Measurements from ENCODE around the gene PPP2R5C.

PPP2R5C gene

GRCh38 chr14:101813833-101814232 is 52.3 kb downstream of the PPP2R5C start:
- Histone ChIP-seq H3K27me3 (no peaks in the 10 kb centered on the region), H3K4me3 (no peak overlapping the region), H3K9me3 (no peaks in the 10 kb centered on the region), H3K36me3 (peaks cover 0 to 1% (median under 1%) of the 10 kb centered on the region in 3 donors), H3K27ac (no peak overlapping the region), H3K4me1 (peaks cover 0 to 38% (median 24%) of the 10 kb centered on the region in 4 donors)
- no peak for TF ChIP-seq CTCF (IDR thresholded peaks at IDR 0.05)
- no peak for DNase-seq
- intact Hi-C loops (cut with DNase I; ENCODE audit: low total_unique reads) = no loop called here

- Histone ChIP-seq H3K27me3 (no peaks in the 10 kb centered on the region), H3K4me1 (peaks cover 0 to 35% (median 23%) of the 10 kb centered on the region in 4 donors), H3K27ac (no peak overlapping the region), H3K9me3 (no peaks in the 10 kb centered on the region), H3K36me3 (peaks cover 0 to 12% (median 10%) of the 10 kb centered on the region in 3 donors), H3K4me3 (no peak overlapping the region)
- DNase-seq = no peak
- intact Hi-C loops (cut with DNase I; ENCODE audit: low total_unique reads) = no loop called here
- TF ChIP-seq CTCF (IDR thresholded peaks at IDR 0.05) = no peak
These were observed 53.4 kb downstream of the PPP2R5C start for GRCh38 chr14:101814934-101815333.

- Histone ChIP-seq H3K9me3 (no peaks in the 10 kb centered on the region), H3K4me3 (no peak overlapping the region), H3K4me1 (peaks cover 0 to 31% (median 21%) of the 10 kb centered on the region in 4 donors), H3K36me3 (peaks cover 0 to 16% (median 12%) of the 10 kb centered on the region in 3 donors), H3K27me3 (no peaks in the 10 kb centered on the region), H3K27ac (no peak overlapping the region)
- intact Hi-C loops (cut with DNase I; ENCODE audit: low total_unique reads) = no loop called here
- no peak for DNase-seq
- TF ChIP-seq CTCF (IDR thresholded peaks at IDR 0.05) = no peak
These were observed 54.5 kb downstream of the PPP2R5C start for GRCh38 chr14:101815994-101816393.

- no peak for TF ChIP-seq CTCF (IDR thresholded peaks at IDR 0.05)
- no peak overlapping the region for H3K4me3 ChIP-seq
- intact Hi-C loops (cut with DNase I; ENCODE audit: low total_unique reads) = no loop called here
- H3K27ac ChIP-seq = no peak overlapping the region
- H3K36me3 ChIP-seq = peaks cover 0 to 16% (median 12%) of the 10 kb centered on the region in 3 donors
- H3K9me3 ChIP-seq = no peaks in the 10 kb centered on the region
- peaks cover 0 to 16% (median 8%) of the 10 kb centered on the region in 4 donors for H3K4me1 ChIP-seq
- no peaks in the 10 kb centered on the region for H3K27me3 ChIP-seq
- no peak for DNase-seq
These were observed 56.0 kb downstream of the PPP2R5C start for GRCh38 chr14:101817501-101818001.

- no peak overlapping the region for H3K4me3 ChIP-seq
- H3K36me3 ChIP-seq = peaks cover 0 to 16% (median 12%) of the 10 kb centered on the region in 3 donors
- H3K27me3 ChIP-seq = no peaks in the 10 kb centered on the region
- intact Hi-C loops (cut with DNase I; ENCODE audit: low total_unique reads) = no loop called here
- no peak for DNase-seq
- peaks cover 0 to 24% (median 15%) of the 10 kb centered on the region in 4 donors for H3K4me1 ChIP-seq
- H3K27ac ChIP-seq = no peak overlapping the region
- H3K9me3 ChIP-seq = no peaks in the 10 kb centered on the region
- no peak for TF ChIP-seq CTCF (IDR thresholded peaks at IDR 0.05)
These were observed 57.9 kb downstream of the PPP2R5C start for GRCh38 chr14:101819251-101819990.
